Thyroid gland (tissue), 4 donors: ENCODE measurements around the gene LDLRAD4. TPM values are rescaled to one million over a fixed set of nuclear protein-coding genes. Genes with fewer than 3 reads are reported as not detected.

ENCODE experiments used
- DNase-seq, 2 donors: peaks; one replicate each; pipeline ENCODE4 v3.0.0-alpha.2; 2019
- H3K27ac ChIP-seq, 3 donors: fragments of 200-600 bp; sonication (generic); 1 replicate in 2 of 3; 2 replicates in 1 of 3; pipeline ENCODE4 v1.5.1; 2016 to 2019; ENCODE audit warnings: mild to moderate bottlenecking in 1 of 3, moderate library complexity in 1 of 3
- H3K27me3 ChIP-seq: fragments of 200-600 bp; sonication (generic); one replicate; pipeline ENCODE4 v1.5.1; 2019
- H3K36me3 ChIP-seq, 2 donors: fragments of 200-600 bp; sonication (generic); one replicate each; pipeline ENCODE4 v1.5.1; 2016 to 2019
- H3K4me1 ChIP-seq, 2 donors: fragments of 200-600 bp; sonication (generic); one replicate each; pipeline ENCODE4 v1.5.1; 2017 to 2019
- H3K4me3 ChIP-seq, 3 donors: fragments of 200-600 bp; sonication (generic); replicated peaks in 1 of 3; 1 replicate in 2 of 3; 2 replicates in 1 of 3; pipeline ENCODE4 v1.5.1; 2016; ENCODE audit warnings: mild to moderate bottlenecking in 1 of 3
- H3K9me3 ChIP-seq: fragments of 200-600 bp; sonication (generic); one replicate; pipeline ENCODE4 v1.5.1; 2017
- POLR2A ChIP-seq, 2 donors: fragments of 450-650 bp; IDR thresholded peaks; one replicate each; pipeline ENCODE4 v1.6.1; 2017; ENCODE audit warnings: antibody characterized with exemption in 2 of 2, mild to moderate bottlenecking in 2 of 2, moderate library complexity in 1 of 2
- WGBS, 2 donors: methylation state at CpG; one replicate each; pipeline ENCODE4 v1.1.5; 2017; 5-methylcytosine and 5-hydroxymethylcytosine counted together
- intact Hi-C: fragments of 100-400 bp; cut with DNase I; formaldehyde crosslinking; loops from one replicate; pipeline ENCODE4 v1.15.1; 2023
- total RNA-seq, 4 donors: library from RNA; depleted of rRNA; stranded (reverse); fragments of >200 nt; gene quantifications; one replicate each; pipeline ENCODE4 v1.2.3, GENCODE V29; 2016
- TF ChIP-seq, protein P1 (sequence below), 6 experiments: fragments of 200-600 bp in 3 of 6; fragments of 450-650 bp in 3 of 6; sonication (generic) in 3 of 6; IDR thresholded peaks; one replicate each; pipeline ENCODE4 v1.5.1; 2016 to 2019; ENCODE audit warnings: antibody characterized with exemption in 6 of 6, mild to moderate bottlenecking in 2 of 6, inconsistent platforms in 1 of 6, moderate library complexity in 1 of 6

The LDLRAD4 gene
- total RNA-seq, 4 donors from 2014 or later = 23.7 to 35.7 (median 29.7) TPM

DNA sequence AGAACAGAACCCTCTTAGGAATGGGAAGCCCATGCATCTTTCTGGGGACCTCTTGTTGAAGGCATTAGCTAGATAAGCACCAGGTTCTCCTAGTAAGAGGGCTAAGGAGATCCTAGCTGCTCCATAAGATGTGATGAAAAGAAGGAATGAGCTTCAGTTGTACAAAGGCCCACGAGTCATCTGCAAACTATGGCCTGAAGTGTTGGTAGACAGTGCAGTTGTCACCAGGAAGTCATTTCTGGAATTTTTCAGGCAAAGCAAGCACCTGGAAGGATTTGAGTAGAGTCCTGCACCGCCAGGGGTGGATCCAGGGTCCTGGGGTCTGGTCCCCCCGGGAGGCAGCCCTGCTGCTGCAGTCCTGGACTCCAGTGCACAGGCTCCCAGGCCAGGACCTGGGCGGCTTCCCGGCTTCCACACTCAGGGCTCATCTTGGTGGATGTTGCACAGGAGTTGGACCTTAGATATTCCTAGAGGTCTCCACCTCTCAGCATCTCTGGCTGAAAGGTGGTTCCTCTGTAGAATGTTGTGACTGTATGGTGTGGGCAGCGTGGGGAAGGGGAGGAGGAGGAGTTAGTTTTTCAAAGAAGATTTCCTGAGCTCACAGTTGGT, 85.3 kb downstream of the LDLRAD4 start:
- 95 to 97% methylated on average over 6 of the region's 6 CpGs for WGBS, 2 donors
- H3K27me3 ChIP-seq = no peaks in the 10 kb centered on the region
- H3K27ac ChIP-seq = no peak overlapping the region
- no peaks in the 10 kb centered on the region for H3K4me1 ChIP-seq
- H3K36me3 ChIP-seq = no peaks in the 10 kb centered on the region
- intact Hi-C loops = no loop called here
- no peak for TF ChIP-seq POLR2A (IDR thresholded peaks at IDR 0.05)
- TF ChIP-seq, protein P1, sequence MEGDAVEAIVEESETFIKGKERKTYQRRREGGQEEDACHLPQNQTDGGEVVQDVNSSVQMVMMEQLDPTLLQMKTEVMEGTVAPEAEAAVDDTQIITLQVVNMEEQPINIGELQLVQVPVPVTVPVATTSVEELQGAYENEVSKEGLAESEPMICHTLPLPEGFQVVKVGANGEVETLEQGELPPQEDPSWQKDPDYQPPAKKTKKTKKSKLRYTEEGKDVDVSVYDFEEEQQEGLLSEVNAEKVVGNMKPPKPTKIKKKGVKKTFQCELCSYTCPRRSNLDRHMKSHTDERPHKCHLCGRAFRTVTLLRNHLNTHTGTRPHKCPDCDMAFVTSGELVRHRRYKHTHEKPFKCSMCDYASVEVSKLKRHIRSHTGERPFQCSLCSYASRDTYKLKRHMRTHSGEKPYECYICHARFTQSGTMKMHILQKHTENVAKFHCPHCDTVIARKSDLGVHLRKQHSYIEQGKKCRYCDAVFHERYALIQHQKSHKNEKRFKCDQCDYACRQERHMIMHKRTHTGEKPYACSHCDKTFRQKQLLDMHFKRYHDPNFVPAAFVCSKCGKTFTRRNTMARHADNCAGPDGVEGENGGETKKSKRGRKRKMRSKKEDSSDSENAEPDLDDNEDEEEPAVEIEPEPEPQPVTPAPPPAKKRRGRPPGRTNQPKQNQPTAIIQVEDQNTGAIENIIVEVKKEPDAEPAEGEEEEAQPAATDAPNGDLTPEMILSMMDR (IDR thresholded peaks at IDR 0.05) = no peak
- no peak for DNase-seq
- no peaks in the 10 kb centered on the region for H3K9me3 ChIP-seq
- no peak overlapping the region for H3K4me3 ChIP-seq

DNA sequence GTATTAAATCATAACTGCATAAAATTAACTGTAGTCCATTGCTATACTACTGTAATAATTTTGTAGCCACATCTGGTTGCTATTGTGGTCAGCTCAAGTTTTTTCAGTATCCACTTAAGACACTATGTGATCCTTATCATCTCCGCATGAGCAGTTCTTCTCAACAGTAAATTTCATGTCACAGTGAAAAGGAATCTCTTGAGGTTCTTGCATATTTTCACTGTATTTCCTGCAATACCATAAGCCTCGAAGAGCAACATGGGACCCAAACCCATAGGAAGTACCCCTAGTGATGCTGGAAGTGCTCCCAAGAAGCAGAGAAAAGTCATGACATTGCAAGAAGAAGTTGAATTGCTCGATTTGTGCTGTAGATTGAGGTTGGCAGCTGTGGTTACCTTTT, 86.7 kb downstream of the LDLRAD4 start:
- intact Hi-C loops = no loop called here
- no peaks in the 10 kb centered on the region for H3K9me3 ChIP-seq
- WGBS, 2 donors = 68 to 69% methylated on average over 3 of the region's 3 CpGs

DNA sequence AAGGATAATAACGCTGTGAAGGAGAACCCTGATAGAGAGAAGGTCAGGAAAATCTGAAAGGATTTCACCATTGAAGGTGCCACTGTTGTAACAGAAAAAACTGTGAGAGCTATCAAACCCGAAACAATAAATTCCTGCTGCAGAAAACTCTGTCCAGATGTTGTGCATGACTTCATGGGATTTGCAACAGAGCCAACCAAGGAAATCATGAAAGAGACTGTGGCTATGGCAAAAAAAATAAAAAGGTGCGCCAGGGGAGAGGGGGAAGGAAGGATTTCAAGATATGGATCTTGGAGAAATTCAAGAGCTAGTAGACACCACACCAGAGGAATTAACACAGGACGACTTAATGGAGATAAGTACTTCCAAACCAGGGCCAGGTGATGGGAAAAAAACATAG, 88.0 kb downstream of the LDLRAD4 start:
- no peak overlapping the region for H3K4me3 ChIP-seq
- TF ChIP-seq, protein P1 (IDR thresholded peaks at IDR 0.05) = no peak
- TF ChIP-seq POLR2A (IDR thresholded peaks at IDR 0.05) = no peak
- no peaks in the 10 kb centered on the region for H3K27me3 ChIP-seq
- 71% methylated on average over 4 of the region's 4 CpGs for WGBS, 2 donors
- no peak overlapping the region for H3K27ac ChIP-seq
- DNase-seq = no peak
- no peaks in the 10 kb centered on the region for H3K4me1 ChIP-seq
- no peaks in the 10 kb centered on the region for H3K9me3 ChIP-seq
- intact Hi-C loops = no loop called here
- H3K36me3 ChIP-seq = no peaks in the 10 kb centered on the region

More for the DNA sequence above, 86.7 kb downstream of the LDLRAD4 start:
- Histone ChIP-seq H3K4me3 (no peak overlapping the region), H3K27me3 (no peaks in the 10 kb centered on the region), H3K4me1 (no peaks in the 10 kb centered on the region), H3K36me3 (no peaks in the 10 kb centered on the region), H3K27ac (no peak overlapping the region)
- no peak for TF ChIP-seq POLR2A (IDR thresholded peaks at IDR 0.05)
- TF ChIP-seq, protein P1 (IDR thresholded peaks at IDR 0.05) = no peak
- DNase-seq = no peak

DNA sequence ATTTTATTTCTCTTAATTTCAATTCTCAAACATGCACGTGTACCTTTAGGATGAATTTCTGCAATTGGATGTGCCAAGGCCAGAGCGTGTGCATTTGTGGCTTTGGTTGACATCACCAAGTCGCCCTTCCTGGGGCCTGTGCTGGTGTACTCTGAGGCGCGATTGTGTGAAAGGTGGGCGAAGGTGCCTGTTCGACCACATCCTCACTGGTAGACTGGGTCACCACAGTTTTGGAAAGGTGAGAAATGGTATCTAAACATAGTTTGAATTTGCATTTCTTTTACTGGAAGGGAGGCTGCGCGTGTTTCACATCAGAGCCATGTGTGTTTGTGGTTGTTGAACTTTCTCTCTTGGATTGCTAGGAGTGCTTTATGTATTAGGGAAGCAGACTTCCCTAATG, 89.8 kb downstream of the LDLRAD4 start:
- no peak overlapping the region for H3K27ac ChIP-seq
- no peaks in the 10 kb centered on the region for H3K9me3 ChIP-seq
- no peaks in the 10 kb centered on the region for H3K27me3 ChIP-seq
- H3K4me3 ChIP-seq = no peak overlapping the region
- DNase-seq = no peak
- no peak for TF ChIP-seq POLR2A (IDR thresholded peaks at IDR 0.05)
- TF ChIP-seq, protein P1 (IDR thresholded peaks at IDR 0.05) = no peak
- no peaks in the 10 kb centered on the region for H3K36me3 ChIP-seq
- WGBS, 2 donors = 83 to 84% methylated on average over 9 of the region's 9 CpGs
- intact Hi-C loops = no loop called here
- H3K4me1 ChIP-seq = no peaks in the 10 kb centered on the region

DNA sequence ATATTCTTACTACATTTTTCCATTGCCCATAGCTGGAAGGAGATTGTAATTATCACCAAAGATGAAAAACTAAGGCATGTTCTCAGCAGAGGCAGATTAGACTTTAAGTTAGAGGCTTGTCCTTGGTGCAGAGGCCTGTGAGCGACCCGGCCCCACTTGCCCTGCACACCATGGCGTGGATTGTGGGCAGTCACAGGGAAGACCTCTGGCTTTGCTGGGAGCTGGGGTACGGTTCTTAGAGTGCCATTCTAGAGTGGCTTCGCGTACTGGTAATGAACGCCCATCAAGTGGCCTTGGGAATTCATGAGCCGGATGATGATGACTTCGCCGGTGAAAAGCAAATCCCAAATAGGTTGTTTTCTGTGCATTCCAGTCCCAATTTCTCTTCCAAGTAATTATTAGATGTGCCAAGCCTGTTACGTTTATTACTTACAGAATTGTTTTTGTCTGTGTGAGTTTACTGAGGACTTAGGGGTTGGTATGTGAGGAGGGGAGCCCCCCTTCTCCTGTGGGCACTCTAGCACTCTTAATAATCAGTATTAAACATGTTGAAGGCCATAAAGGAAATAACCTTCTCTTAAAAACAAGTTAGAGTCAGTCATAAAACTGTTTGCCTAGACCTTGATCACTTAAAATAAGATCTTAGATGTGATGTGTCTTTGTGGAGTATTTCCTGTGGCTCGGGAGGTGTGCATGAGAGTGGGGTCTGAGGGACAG, 90.6 kb downstream of the LDLRAD4 start:
- no peaks in the 10 kb centered on the region for H3K4me1 ChIP-seq
- H3K9me3 ChIP-seq = no peaks in the 10 kb centered on the region
- 87 to 90% methylated on average over 12 of the region's 12 CpGs for WGBS, 2 donors
- intact Hi-C loops = no loop called here
- H3K27me3 ChIP-seq = no peaks in the 10 kb centered on the region
- H3K27ac ChIP-seq = no peak overlapping the region
- no peak overlapping the region for H3K4me3 ChIP-seq
- no peaks in the 10 kb centered on the region for H3K36me3 ChIP-seq
- TF ChIP-seq, protein P1 (IDR thresholded peaks at IDR 0.05) = no peak
- TF ChIP-seq POLR2A (IDR thresholded peaks at IDR 0.05) = no peak
- DNase-seq = no peak
